Natural killer cell (primary cell): ENCODE results near the gene SHISA6. TPM values are rescaled to one million over a fixed set of nuclear protein-coding genes. Genes with fewer than 3 reads are reported as not detected.

ENCODE experiments used
- ATAC-seq, 3 donors: fragments of 150-1000 bp in 2 of 3; fragments of 200-7000 bp in 1 of 3; cut with Tn5 transposase; 1 replicate in 1 of 3; 2 replicates in 2 of 3; pipeline ENCODE4 v1.10.0; 2021; ENCODE audit warnings: mild to moderate bottlenecking in 2 of 3, moderate library complexity in 2 of 3
- DNase-seq, 2 donors: peaks; one replicate each; pipeline versions ENCODE4 v3.0.0 to v3.0.0-alpha.2; 2013 to 2021; ENCODE audit warnings: mixed read lengths in 1 of 2
- H3K27ac ChIP-seq: one replicate; pipeline ENCODE4 v1.5.1; 2013; ENCODE audit warnings: mild to moderate bottlenecking, low read length
- H3K27me3 ChIP-seq: one replicate; pipeline ENCODE4 v1.6.1; 2013; ENCODE audit warnings: low read length; ENCODE audit not compliant: control insufficient read depth, insufficient read depth
- H3K36me3 ChIP-seq: one replicate; pipeline ENCODE4 v1.6.1; 2013; ENCODE audit warnings: low read length; ENCODE audit not compliant: control insufficient read depth, insufficient read depth
- H3K4me1 ChIP-seq: one replicate; pipeline ENCODE4 v1.6.1; 2013; ENCODE audit warnings: low read length; ENCODE audit not compliant: control insufficient read depth, insufficient read depth
- H3K4me3 ChIP-seq: one replicate; pipeline ENCODE4 v1.5.1; 2013; ENCODE audit warnings: low read length
- H3K9me3 ChIP-seq: one replicate; pipeline ENCODE4 v1.6.1; 2013; ENCODE audit warnings: low read length; ENCODE audit not compliant: control insufficient read depth, insufficient read depth
- H3K27ac Mint-ChIP-seq, 2 donors: one replicate each; pipeline ENCODE4 v1.8.0; 2022; ENCODE audit warnings: mild to moderate bottlenecking in 2 of 2, mixed read lengths in 2 of 2, moderate library complexity in 1 of 2
- H3K27me3 Mint-ChIP-seq, 2 donors: one replicate each; pipeline ENCODE4 v1.8.0; 2022; ENCODE audit warnings: low read depth in 2 of 2, mixed read lengths in 2 of 2
- H3K36me3 Mint-ChIP-seq: one replicate; pipeline ENCODE4 v1.8.0; 2022; ENCODE audit warnings: mixed read lengths
- H3K4me1 Mint-ChIP-seq, 2 donors: one replicate each; pipeline ENCODE4 v1.8.0; 2022; ENCODE audit warnings: mixed read lengths in 2 of 2
- H3K4me3 Mint-ChIP-seq: one replicate; pipeline ENCODE4 v1.8.0; 2022; ENCODE audit warnings: mild to moderate bottlenecking, moderate library complexity, mixed read lengths
- H3K9me3 Mint-ChIP-seq, 2 donors: one replicate each; pipeline ENCODE4 v1.8.0; 2022; ENCODE audit warnings: mixed read lengths in 2 of 2
- WGBS: methylation state at CpG from one replicate; pipeline ENCODE4 v1.1.7; 2013; ENCODE audit warnings: missing lambda C conversion rate; ENCODE audit not compliant: insufficient coverage; 5-methylcytosine and 5-hydroxymethylcytosine counted together
- intact Hi-C: fragments of 100-400 bp; cut with micrococcal nuclease; formaldehyde crosslinking; loops from one replicate; pipeline ENCODE4 v1.14.2; 2022
- total RNA-seq, 4 donors: library from RNA; stranded (reverse); fragments of 120-200 nt in 1 of 4; gene quantifications; one replicate each; pipeline versions ENCODE4 v1.2.3 to v1.2.4, GENCODE V29; 2013 to 2022
- TF ChIP-seq, protein P1 (sequence below): fragments of 200-600 bp; IDR thresholded peaks from one replicate; pipeline ENCODE4 v1.8.0; 2022; ENCODE audit warnings: antibody characterized with exemption

The SHISA6 gene
- total RNA-seq, 3 donors from 2014 or later (not counting 1 experiment from before 2014, with no cell fraction given): not detected

DNA sequence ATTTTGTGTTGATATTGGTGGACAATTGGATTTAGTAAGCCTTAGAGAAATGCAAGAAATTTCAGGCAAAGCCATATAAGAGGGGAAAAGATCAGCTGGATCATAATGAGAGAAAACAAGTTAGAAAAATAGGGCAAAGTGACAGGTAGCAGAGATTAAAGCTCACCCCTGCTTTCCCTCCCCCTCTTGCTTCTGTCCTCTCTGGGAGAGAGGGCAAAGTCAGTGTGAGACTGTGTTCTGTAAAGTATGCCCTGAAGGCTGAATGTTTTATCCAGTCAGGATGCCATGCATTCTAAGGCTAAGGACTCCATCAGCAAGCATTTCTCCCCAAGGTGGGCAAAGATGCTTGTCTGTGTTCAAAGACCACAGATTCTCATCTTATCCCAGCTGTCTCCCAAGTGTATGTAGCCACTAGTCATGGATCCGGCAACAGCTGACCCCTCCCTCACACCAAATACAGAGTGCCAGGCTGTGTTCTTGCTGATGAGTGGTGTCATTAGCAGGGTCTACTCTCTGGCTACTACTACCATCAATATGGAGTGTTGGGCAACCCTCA, 221.1 kb downstream of the SHISA6 start:
- Histone ChIP-seq H3K4me3 (no peak overlapping the region), H3K27ac (no peak overlapping the region), H3K27me3 (no peaks in the 10 kb centered on the region), H3K4me1 (no peaks in the 10 kb centered on the region), H3K36me3 (no peaks in the 10 kb centered on the region), H3K9me3 (peaks cover 3% of the 10 kb centered on the region)
- TF ChIP-seq, protein P1, sequence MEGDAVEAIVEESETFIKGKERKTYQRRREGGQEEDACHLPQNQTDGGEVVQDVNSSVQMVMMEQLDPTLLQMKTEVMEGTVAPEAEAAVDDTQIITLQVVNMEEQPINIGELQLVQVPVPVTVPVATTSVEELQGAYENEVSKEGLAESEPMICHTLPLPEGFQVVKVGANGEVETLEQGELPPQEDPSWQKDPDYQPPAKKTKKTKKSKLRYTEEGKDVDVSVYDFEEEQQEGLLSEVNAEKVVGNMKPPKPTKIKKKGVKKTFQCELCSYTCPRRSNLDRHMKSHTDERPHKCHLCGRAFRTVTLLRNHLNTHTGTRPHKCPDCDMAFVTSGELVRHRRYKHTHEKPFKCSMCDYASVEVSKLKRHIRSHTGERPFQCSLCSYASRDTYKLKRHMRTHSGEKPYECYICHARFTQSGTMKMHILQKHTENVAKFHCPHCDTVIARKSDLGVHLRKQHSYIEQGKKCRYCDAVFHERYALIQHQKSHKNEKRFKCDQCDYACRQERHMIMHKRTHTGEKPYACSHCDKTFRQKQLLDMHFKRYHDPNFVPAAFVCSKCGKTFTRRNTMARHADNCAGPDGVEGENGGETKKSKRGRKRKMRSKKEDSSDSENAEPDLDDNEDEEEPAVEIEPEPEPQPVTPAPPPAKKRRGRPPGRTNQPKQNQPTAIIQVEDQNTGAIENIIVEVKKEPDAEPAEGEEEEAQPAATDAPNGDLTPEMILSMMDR: no peak
- H3K4me1 Mint-ChIP-seq: no peaks in the 10 kb centered on the region
- DNase-seq (no peak), ATAC-seq (no peak)
- H3K9me3 Mint-ChIP-seq: peaks cover 0 to 12% of the 10 kb centered on the region in 2 donors
- H3K4me3 Mint-ChIP-seq: no peak overlapping the region
- WGBS: 70% methylated on average over 1 of the region's 1 CpG
- H3K27ac Mint-ChIP-seq: no peak overlapping the region
- no peaks in the 10 kb centered on the region for H3K27me3 Mint-ChIP-seq
- no peaks in the 10 kb centered on the region for H3K36me3 Mint-ChIP-seq
- intact Hi-C loops: no loop called here

DNA sequence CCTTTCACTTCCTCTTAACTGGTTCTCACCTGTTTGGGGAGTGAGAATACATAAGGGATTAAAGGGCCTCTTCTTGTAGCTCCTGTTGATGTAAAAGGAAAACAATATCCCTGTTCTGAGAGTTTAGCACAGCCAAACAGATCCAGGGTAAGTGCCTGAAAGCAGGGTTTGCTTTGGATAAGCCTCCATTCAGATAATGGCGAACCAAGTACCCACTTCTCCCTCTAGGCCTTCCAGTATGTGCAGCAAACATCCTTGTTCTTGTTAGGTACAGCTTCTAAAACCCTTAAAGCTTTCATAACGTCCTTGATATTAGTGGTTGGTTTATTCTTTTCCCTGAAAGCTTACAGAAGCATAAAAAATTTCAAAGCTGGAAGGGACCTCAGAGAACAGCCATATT, 226.6 kb downstream of the SHISA6 start:
- Mint-ChIP-seq H3K27me3 (no peaks in the 10 kb centered on the region), H3K27ac (no peak overlapping the region), H3K9me3 (peaks cover 2 to 5% of the 10 kb centered on the region in 2 donors), H3K4me3 (no peak overlapping the region), H3K4me1 (no peaks in the 10 kb centered on the region), H3K36me3 (no peaks in the 10 kb centered on the region)
- DNase-seq (no peak), ATAC-seq (no peak)
- Histone ChIP-seq H3K4me3 (no peak overlapping the region), H3K27ac (no peak overlapping the region), H3K9me3 (peaks cover 4% of the 10 kb centered on the region), H3K4me1 (no peaks in the 10 kb centered on the region), H3K36me3 (no peaks in the 10 kb centered on the region), H3K27me3 (no peaks in the 10 kb centered on the region)
- TF ChIP-seq, protein P1: no peak
- WGBS: 75% methylated on average over 1 of the region's 2 CpGs
- intact Hi-C loops: no loop called here

DNA sequence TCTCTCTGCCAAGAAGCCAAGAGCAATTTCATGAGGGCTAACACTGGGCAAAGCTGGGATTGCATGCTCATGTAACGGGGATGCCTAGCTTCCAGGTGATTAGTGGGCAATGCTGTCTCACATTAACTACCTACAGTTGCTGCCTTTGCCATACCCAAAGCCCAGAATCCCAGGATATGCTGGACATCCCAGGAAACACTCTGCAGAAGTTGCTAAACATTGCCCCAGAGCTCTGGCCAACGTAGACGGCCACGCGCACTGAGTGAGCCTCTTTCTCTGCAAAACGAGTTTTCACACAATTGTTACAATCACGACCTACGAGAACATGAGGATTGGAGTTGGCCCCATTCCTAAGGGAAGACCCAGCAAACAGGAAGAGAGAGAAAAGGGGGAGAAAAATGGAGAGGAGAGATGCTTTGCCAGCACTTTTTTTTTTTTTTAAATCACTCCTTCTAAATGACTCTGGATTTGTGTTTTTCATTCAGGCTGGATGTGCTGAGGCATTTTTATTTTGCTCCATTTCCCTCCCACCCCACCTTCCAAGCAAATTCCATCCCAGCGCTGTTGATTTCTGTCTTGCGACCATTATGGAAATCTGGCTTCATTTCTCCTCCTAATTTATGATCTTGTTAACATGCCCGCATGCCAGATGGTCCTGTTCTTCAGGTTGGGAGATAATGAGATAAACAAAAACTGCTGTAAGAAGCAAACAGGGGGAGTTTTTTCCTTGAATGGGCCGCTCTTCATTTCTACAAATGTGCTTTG, 244.5 kb downstream of the SHISA6 start:
- no peaks in the 10 kb centered on the region for H3K4me1 Mint-ChIP-seq
- WGBS: 71% methylated on average over 11 of the region's 12 CpGs
- Histone ChIP-seq H3K4me3 (no peak overlapping the region), H3K9me3 (peaks cover 5% of the 10 kb centered on the region), H3K36me3 (no peaks in the 10 kb centered on the region), H3K4me1 (no peaks in the 10 kb centered on the region), H3K27me3 (no peaks in the 10 kb centered on the region), H3K27ac (no peak overlapping the region)
- no peaks in the 10 kb centered on the region for H3K27me3 Mint-ChIP-seq
- TF ChIP-seq, protein P1: no peak
- ATAC-seq: no peak
- intact Hi-C loops: no loop called here
- H3K9me3 Mint-ChIP-seq: peaks cover 7 to 8% of the 10 kb centered on the region in 2 donors
- peaks cover under 1% of the 10 kb centered on the region for H3K36me3 Mint-ChIP-seq
- no peak overlapping the region for H3K4me3 Mint-ChIP-seq
- no peak for DNase-seq
- no peak overlapping the region for H3K27ac Mint-ChIP-seq
